GM21619 (cell line): Measurements from ENCODE around the gene FN3KRP.

Experiments
- ATAC-seq: cut with Tn5 transposase; IDR thresholded peaks from one replicate; pipeline ENCODE4 v1.9.1; 2021; ENCODE audit not compliant: unreplicated experiment

FN3KRP gene

GRCh38 chr17:82775001-82775823 is 58.7 kb downstream of the FN3KRP start:
- no peak for ATAC-seq

- ATAC-seq: no peak
These were observed 59.9 kb downstream of the FN3KRP start for GRCh38 chr17:82776454-82776853.
